HG02943 (cell line): ENCODE results near the gene PIH1D1.
"Not testable (repeated sequence)": the region's sequence is repeated elsewhere in the genome, so short reads cannot be mapped to it uniquely, and the experiment has no call there.

Experiments
- ATAC-seq: cut with Tn5 transposase; IDR thresholded peaks from one replicate; pipeline ENCODE4 v1.9.1; 2021; ENCODE audit warnings: mild to moderate bottlenecking, low read depth, moderate library complexity; ENCODE audit not compliant: unreplicated experiment

The PIH1D1 gene

GRCh38 chr19:49481020-49481683 lies 29.5 kb upstream of the PIH1D1 start:
- no peak for ATAC-seq

- no peak for ATAC-seq
Measured at GRCh38 chr19:49479975-49480628, 28.5 kb upstream of the PIH1D1 start.

GRCh38 chr19:49475995-49476880 lies 24.6 kb upstream of the PIH1D1 start:
- ATAC-seq = no peak

DNA sequence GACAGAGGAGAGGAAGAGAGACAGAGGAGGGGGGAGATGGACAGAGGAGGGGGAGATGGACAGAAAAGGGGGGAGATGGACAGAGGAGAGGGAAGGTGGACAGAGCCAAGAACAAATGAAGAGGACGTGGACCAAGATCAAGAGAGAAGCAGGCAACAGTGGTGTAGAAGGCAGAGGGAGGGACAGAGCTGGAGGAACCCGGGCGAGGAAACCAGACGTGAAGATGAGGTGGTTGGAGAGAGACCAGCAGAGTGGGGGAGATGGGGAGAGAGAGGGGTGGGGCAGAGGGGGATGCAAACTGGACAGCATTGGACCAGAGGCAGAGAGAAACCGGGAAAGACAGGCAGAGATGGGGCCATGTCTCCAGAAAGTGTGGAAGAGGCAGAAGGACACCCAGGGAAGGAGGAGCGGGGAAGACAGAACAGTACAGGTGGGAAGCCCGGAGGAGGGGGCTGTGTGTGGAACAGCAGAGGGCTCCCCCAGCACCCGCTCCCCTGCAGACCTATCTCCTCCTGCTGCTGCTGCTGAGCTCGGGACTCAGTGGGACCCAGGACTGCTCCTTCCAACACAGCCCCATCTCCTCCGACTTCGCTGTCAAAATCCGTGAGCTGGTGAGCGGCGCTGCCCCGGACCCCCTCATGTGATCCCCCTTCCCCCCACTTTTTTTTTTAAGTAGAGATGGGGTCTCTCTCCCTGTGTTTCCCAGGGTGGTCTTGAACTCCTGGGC lies 23.7 kb upstream of the PIH1D1 start:
- no peak for ATAC-seq

GRCh38 chr19:49474542-49474924 lies 22.9 kb upstream of the PIH1D1 start:
- no peak for ATAC-seq

GRCh38 chr19:49473868-49474541 lies 22.4 kb upstream of the PIH1D1 start, which contains the start of gene FLT3LG:
Gene FLT3LG, plus strand, starts transcription at chr19:49474215. Its CDS starts 425 bp downstream, at chr19:49474640.
- no peak for ATAC-seq

DNA sequence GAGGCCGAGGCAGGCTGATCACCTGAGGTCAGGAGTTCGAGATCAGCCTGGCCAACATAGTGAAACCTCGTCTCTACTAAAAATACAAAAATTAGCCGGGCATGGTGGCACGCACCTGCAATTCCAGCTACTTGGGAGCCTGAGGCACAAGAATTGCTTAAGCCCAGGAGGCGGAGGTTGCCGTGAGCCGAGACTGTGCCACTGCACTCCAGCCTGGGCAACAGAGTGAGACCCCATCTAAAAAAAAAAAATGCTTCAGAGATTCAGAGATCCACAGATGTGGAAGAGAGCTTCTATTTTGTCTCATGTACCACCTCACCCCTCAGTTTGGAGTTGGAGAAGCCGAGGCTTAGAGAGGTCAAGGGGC lies 21.9 kb upstream of the PIH1D1 start:
- not testable (repeated sequence) for ATAC-seq

DNA sequence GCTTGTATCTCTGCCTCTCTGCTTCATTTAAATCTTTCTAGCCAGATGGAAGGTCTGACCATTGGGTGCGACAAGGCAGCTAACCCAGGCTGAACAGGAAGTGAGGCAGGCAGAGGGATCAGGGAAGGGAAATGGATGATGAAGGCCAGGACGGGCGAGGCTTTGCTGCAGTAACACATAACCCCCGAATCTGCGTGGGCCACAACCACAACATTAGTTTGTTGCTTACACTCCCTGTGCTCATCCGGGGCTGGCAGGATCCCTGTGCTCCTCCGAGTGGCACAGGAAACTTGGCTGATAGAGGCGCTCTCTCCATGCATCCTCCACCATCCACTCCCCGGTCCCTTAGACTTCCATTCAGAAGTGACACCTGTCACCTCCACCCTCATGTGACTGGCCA lies 21.3 kb upstream of the PIH1D1 start:
- ATAC-seq = no peak

GRCh38 chr19:49470615-49470978 lies 19.0 kb upstream of the PIH1D1 start:
- no peak for ATAC-seq

GRCh38 chr19:49469828-49470614 lies 18.4 kb upstream of the PIH1D1 start:
- ATAC-seq = no peak

GRCh38 chr19:49468746-49469447 lies 17.3 kb upstream of the PIH1D1 start:
- peak; percentile 63 for ATAC-seq

DNA sequence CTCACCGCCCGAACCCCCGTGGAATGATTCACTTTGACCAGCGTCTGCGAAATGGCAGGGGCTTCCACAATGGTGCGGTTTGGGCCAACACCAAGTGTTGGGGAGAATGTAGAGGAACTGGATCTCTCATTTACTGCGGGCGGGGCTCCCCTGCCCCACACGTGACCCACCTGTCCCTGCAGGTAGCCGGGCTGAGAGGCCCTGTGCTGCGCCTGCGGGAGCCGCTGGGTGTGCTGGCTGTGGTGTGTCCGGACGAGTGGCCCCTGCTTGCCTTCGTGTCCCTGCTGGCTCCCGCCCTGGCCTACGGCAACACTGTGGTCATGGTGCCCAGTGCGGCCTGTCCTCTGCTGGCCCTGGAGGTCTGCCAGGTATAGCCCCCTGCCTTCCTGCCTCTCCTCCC lies 16.6 kb upstream of the PIH1D1 start:
- ATAC-seq = no peak

DNA sequence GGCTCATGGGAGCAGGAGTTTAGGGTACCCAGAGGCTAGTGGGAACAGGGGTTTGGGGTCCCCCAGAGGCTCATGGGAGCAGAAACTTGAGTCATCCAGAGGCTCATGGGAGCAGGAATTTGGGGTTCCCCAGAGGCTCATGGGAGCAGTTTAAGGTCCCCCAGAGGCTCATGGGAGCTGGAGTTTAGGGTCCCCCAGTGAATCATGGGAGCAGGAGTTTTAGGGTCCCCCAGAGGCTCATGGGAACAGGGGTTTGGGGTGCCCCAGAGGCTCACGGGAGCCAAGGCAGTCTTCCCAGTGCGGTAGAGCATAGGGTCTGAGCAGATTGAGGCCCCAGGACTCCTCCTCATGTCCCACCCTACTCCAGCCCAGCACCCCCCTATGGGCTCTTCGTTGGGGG lies 13.8 kb upstream of the PIH1D1 start:
- no peak for ATAC-seq

GRCh38 chr19:49463960-49464740 lies 12.5 kb upstream of the PIH1D1 start:
- ATAC-seq = no peak

GRCh38 chr19:49462492-49462891 lies 10.9 kb upstream of the PIH1D1 start:
- ATAC-seq = no peak

GRCh38 chr19:49461656-49462055 lies 10.0 kb upstream of the PIH1D1 start:
- no peak for ATAC-seq

- ATAC-seq = not testable (repeated sequence)
Measured at GRCh38 chr19:49461130-49461529, 9.5 kb upstream of the PIH1D1 start.

- no peak for ATAC-seq
Measured at GRCh38 chr19:49459388-49459787, 7.8 kb upstream of the PIH1D1 start.
